ENCODE results near the gene CCDC57. TPM values are rescaled to one million over a fixed set of nuclear protein-coding genes. Genes with fewer than 3 reads are reported as not detected.

The CCDC57 gene
- total RNA-seq, 5 donors from 2014 or later (not counting 1 experiment from before 2014, with no cell fraction given), result 86.4 to 127 (median 103) TPM

DNA sequence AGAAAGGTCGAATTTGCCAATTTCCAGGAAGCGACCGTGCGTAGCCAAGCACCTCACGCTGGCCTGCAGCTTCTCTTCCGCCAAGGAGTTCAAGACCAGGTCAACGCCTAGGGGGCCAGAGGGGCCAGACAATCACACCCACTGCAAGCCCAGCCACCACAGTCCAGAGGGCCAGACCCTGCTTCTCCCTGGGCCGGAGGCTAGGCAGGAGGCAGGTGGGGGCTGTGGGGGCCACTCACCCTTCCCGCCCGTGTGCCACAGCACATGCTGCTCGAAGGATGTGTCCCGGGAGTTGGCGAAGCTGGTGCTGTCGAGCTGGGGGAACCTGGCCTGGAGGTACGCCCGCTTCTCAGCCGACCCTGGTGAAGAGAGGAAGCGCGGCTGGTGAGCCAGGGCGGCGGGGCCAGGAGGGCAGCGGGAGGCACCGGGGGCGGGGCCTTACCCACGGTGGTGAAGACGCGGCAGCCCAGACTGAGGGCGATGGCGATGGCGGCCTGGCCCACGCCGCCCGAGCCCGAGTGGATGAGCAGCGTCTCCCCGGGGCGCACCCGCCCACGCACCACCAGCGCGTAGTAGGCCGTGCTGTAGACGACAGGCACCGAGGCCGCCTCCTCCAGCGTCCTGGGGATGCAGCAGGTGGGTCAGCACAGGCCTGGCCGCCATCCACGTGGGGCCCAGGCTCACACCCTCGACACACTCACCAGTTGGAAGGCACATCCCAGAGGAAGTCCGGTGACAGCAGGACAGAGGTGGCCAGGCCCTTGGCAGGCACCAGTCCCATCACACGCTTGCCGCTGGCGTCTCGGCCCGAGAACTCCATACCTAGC, 128.9 kb downstream of the CCDC57 start:
- ATAC-seq (replicated peaks in 1 of 4) (no peak), DNase-seq (peak in 1 of 35 experiments; percentile 4)
- peaks cover 41 to 78% of the 10 kb centered on the region in 2 donors for H3K36me3 ChIP-seq (ENCODE audit: control insufficient read depth in 2 of 2, extremely low read depth in 1 of 2, insufficient read depth in 1 of 2, low read length in 1 of 2)
- no peak overlapping the region for H3K4me3 Mint-ChIP-seq
- no peaks in the 10 kb centered on the region for H3K4me1 Mint-ChIP-seq
- no peaks in the 10 kb centered on the region for H3K27me3 ChIP-seq (replicated peaks in 1 of 2; ENCODE audit: control insufficient read depth in 2 of 2, extremely low read depth in 1 of 2, insufficient read depth in 2 of 2, low read length in 1 of 2)
- ChIA-PET CTCF (no interaction called here), POLR2A (no interaction called here)
- 91% methylated on average over 45 of the region's 55 CpGs for WGBS (ENCODE audit: insufficient coverage)
- H3K4me3 ChIP-seq (ENCODE audit: control insufficient read depth in 1 of 2, extremely low read depth in 1 of 2, low read length in 1 of 2), result no peak overlapping the region
- H3K36me3 Mint-ChIP-seq, result peaks cover 8% of the 10 kb centered on the region
- no peaks in the 10 kb centered on the region for H3K27me3 Mint-ChIP-seq
- no peak overlapping the region for H3K27ac Mint-ChIP-seq
- no peaks in the 10 kb centered on the region for H3K9me3 Mint-ChIP-seq
- no peak overlapping the region for H3K27ac ChIP-seq (ENCODE audit: low read length)
- no peaks in the 10 kb centered on the region for H3K4me1 ChIP-seq (ENCODE audit: control insufficient read depth in 1 of 2, extremely low read depth in 1 of 2, insufficient read depth in 2 of 2, low read length in 2 of 2)
- no peaks in the 10 kb centered on the region for H3K9me3 ChIP-seq

- Histone ChIP-seq H3K4me3 (ENCODE audit: control insufficient read depth in 1 of 2, extremely low read depth in 1 of 2, low read length in 1 of 2) (no peak overlapping the region), H3K9me3 (no peaks in the 10 kb centered on the region), H3K27me3 (replicated peaks in 1 of 2; ENCODE audit: control insufficient read depth in 2 of 2, extremely low read depth in 1 of 2, insufficient read depth in 2 of 2, low read length in 1 of 2) (no peaks in the 10 kb centered on the region), H3K27ac (ENCODE audit: low read length) (no peak overlapping the region), H3K4me1 (ENCODE audit: control insufficient read depth in 1 of 2, extremely low read depth in 1 of 2, insufficient read depth in 2 of 2, low read length in 2 of 2) (no peaks in the 10 kb centered on the region), H3K36me3 (ENCODE audit: control insufficient read depth in 2 of 2, extremely low read depth in 1 of 2, insufficient read depth in 1 of 2, low read length in 1 of 2) (peaks cover 41 to 71% of the 10 kb centered on the region in 2 donors)
- DNase-seq (peak in 1 of 35 experiments; percentile 1), ATAC-seq (replicated peaks in 1 of 4) (no peak)
- Mint-ChIP-seq H3K9me3 (no peaks in the 10 kb centered on the region), H3K4me3 (no peak overlapping the region), H3K4me1 (no peaks in the 10 kb centered on the region), H3K36me3 (peaks cover 8% of the 10 kb centered on the region), H3K27ac (no peak overlapping the region), H3K27me3 (no peaks in the 10 kb centered on the region)
- POLR2A ChIA-PET, result no interaction called here
- WGBS (ENCODE audit: insufficient coverage), result 95% methylated on average over 24 of the region's 24 CpGs
- CTCF ChIA-PET, result no interaction called here
Observed at GRCh38 chr17:82083009-82083408, 129.6 kb downstream of the CCDC57 start.

- Histone ChIP-seq H3K9me3 (no peaks in the 10 kb centered on the region), H3K27me3 (replicated peaks in 1 of 2; ENCODE audit: control insufficient read depth in 2 of 2, extremely low read depth in 1 of 2, insufficient read depth in 2 of 2, low read length in 1 of 2) (no peaks in the 10 kb centered on the region), H3K4me1 (ENCODE audit: control insufficient read depth in 1 of 2, extremely low read depth in 1 of 2, insufficient read depth in 2 of 2, low read length in 2 of 2) (no peaks in the 10 kb centered on the region), H3K4me3 (ENCODE audit: control insufficient read depth in 1 of 2, extremely low read depth in 1 of 2, low read length in 1 of 2) (no peak overlapping the region), H3K36me3 (ENCODE audit: control insufficient read depth in 2 of 2, extremely low read depth in 1 of 2, insufficient read depth in 1 of 2, low read length in 1 of 2) (peaks cover 41 to 67% of the 10 kb centered on the region in 2 donors), H3K27ac (ENCODE audit: low read length) (no peak overlapping the region)
- no peak overlapping the region for H3K27ac Mint-ChIP-seq
- peaks cover 8% of the 10 kb centered on the region for H3K36me3 Mint-ChIP-seq
- POLR2A ChIA-PET, result no interaction called here
- CTCF ChIA-PET, result no interaction called here
- H3K4me3 Mint-ChIP-seq, result no peak overlapping the region
- ATAC-seq (replicated peaks in 1 of 4) (no peak), DNase-seq (peak in 1 of 35 experiments; percentile 6)
- no peaks in the 10 kb centered on the region for H3K27me3 Mint-ChIP-seq
- WGBS (ENCODE audit: insufficient coverage), result 89% methylated on average over 14 of the region's 19 CpGs
- H3K9me3 Mint-ChIP-seq, result no peaks in the 10 kb centered on the region
- H3K4me1 Mint-ChIP-seq, result no peaks in the 10 kb centered on the region
Observed at GRCh38 chr17:82082456-82082855, 130.2 kb downstream of the CCDC57 start.

DNA sequence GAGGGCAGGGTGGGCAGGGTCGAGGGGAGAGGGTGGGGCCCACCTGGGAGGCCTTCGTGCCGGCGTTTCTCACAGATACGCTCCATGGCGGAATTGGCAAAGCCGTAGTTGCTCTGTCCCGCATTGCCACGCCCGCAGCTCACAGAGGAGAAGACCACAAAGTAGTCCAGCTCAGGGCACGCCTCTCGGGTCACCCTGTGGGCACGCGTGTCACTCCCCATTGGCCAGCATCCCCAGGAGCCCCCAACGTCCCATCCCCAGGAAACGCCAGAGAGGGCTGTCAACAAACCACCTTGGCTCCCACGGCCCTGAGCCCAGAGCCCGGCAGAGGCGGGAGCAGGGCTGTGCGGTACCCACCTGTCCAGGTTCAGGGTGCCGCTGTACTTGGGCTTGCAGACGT, 130.7 kb downstream of the CCDC57 start:
- Mint-ChIP-seq H3K9me3 (no peaks in the 10 kb centered on the region), H3K4me1 (no peaks in the 10 kb centered on the region), H3K36me3 (peaks cover 8% of the 10 kb centered on the region), H3K27ac (no peak overlapping the region), H3K27me3 (no peaks in the 10 kb centered on the region), H3K4me3 (no peak overlapping the region)
- Histone ChIP-seq H3K4me3 (ENCODE audit: control insufficient read depth in 1 of 2, extremely low read depth in 1 of 2, low read length in 1 of 2) (no peak overlapping the region), H3K36me3 (ENCODE audit: control insufficient read depth in 2 of 2, extremely low read depth in 1 of 2, insufficient read depth in 1 of 2, low read length in 1 of 2) (peaks cover 41 to 62% of the 10 kb centered on the region in 2 donors), H3K27ac (ENCODE audit: low read length) (no peak overlapping the region), H3K27me3 (replicated peaks in 1 of 2; ENCODE audit: control insufficient read depth in 2 of 2, extremely low read depth in 1 of 2, insufficient read depth in 2 of 2, low read length in 1 of 2) (no peaks in the 10 kb centered on the region), H3K4me1 (ENCODE audit: control insufficient read depth in 1 of 2, extremely low read depth in 1 of 2, insufficient read depth in 2 of 2, low read length in 2 of 2) (no peaks in the 10 kb centered on the region), H3K9me3 (no peaks in the 10 kb centered on the region)
- DNase-seq (peak in 1 of 35 experiments; percentile 0), ATAC-seq (replicated peaks in 1 of 4) (no peak)
- 95% methylated on average over 21 of the region's 22 CpGs for WGBS (ENCODE audit: insufficient coverage)
- CTCF ChIA-PET, result no interaction called here
- POLR2A ChIA-PET, result no interaction called here

- peaks cover 41 to 60% of the 10 kb centered on the region in 2 donors for H3K36me3 ChIP-seq (ENCODE audit: control insufficient read depth in 2 of 2, extremely low read depth in 1 of 2, insufficient read depth in 1 of 2, low read length in 1 of 2)
- DNase-seq, result peak in 1 of 35 experiments; percentile 1
- H3K4me3 Mint-ChIP-seq, result no peak overlapping the region
- H3K27me3 Mint-ChIP-seq, result no peaks in the 10 kb centered on the region
- peaks cover 8% of the 10 kb centered on the region for H3K36me3 Mint-ChIP-seq
- H3K27ac Mint-ChIP-seq, result no peak overlapping the region
- ChIA-PET CTCF (no interaction called here), POLR2A (no interaction called here)
- no peaks in the 10 kb centered on the region for H3K9me3 ChIP-seq
- no peaks in the 10 kb centered on the region for H3K9me3 Mint-ChIP-seq
- no peaks in the 10 kb centered on the region for H3K27me3 ChIP-seq (replicated peaks in 1 of 2; ENCODE audit: control insufficient read depth in 2 of 2, extremely low read depth in 1 of 2, insufficient read depth in 2 of 2, low read length in 1 of 2)
- no peak overlapping the region for H3K27ac ChIP-seq (ENCODE audit: low read length)
- H3K4me1 Mint-ChIP-seq, result no peaks in the 10 kb centered on the region
- ATAC-seq (replicated peaks in 1 of 4), result no peak
- 95% methylated on average over 19 of the region's 20 CpGs for WGBS (ENCODE audit: insufficient coverage)
- no peak overlapping the region for H3K4me3 ChIP-seq (ENCODE audit: control insufficient read depth in 1 of 2, extremely low read depth in 1 of 2, low read length in 1 of 2)
- H3K4me1 ChIP-seq (ENCODE audit: control insufficient read depth in 1 of 2, extremely low read depth in 1 of 2, insufficient read depth in 2 of 2, low read length in 2 of 2), result no peaks in the 10 kb centered on the region
Observed at GRCh38 chr17:82081546-82081945, 131.1 kb downstream of the CCDC57 start.

DNA sequence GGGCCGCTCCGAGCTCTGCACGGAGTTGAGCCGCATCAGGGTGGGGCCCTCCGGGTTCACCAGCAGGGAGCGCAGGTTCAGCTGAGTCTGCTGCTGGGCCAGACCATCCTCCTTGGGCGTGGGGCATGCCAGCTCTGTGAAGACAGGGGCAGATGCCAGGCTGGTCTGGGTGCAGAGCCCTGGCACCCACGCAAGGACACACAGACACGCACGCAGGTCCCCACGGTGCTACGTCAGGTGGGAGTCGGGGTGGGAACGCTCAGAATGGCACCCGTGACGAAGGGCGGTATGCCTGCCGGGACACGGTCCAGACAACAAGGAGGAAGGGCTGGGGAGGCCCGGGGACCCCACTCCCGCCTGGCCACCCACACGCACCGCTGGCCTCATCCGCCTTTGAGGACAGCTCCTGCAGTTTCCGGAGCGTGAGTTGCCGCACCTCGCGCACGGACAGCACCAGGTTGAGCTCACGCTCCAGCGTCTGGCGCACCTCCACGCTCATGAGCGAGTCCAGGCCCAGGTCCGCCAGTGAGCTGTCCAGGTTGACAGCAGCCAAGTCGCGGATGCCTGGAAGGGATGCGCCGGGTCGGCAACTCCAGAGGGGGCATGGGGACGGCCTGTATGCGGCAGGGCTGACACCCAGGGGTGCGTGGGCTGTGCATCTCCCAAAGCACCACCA, 131.7 kb downstream of the CCDC57 start:
- no peak overlapping the region for H3K4me3 Mint-ChIP-seq
- ATAC-seq (replicated peaks in 1 of 4), result no peak
- peaks cover 8% of the 10 kb centered on the region for H3K36me3 Mint-ChIP-seq
- no peaks in the 10 kb centered on the region for H3K27me3 Mint-ChIP-seq
- ChIA-PET POLR2A (no interaction called here), CTCF (no interaction called here)
- WGBS (ENCODE audit: insufficient coverage), result 94% methylated on average over 38 of the region's 44 CpGs
- no peaks in the 10 kb centered on the region for H3K9me3 Mint-ChIP-seq
- H3K27ac ChIP-seq (ENCODE audit: low read length), result no peak overlapping the region
- no peak for DNase-seq
- H3K4me1 ChIP-seq (ENCODE audit: control insufficient read depth in 1 of 2, extremely low read depth in 1 of 2, insufficient read depth in 2 of 2, low read length in 2 of 2), result no peaks in the 10 kb centered on the region
- no peaks in the 10 kb centered on the region for H3K9me3 ChIP-seq
- no peak overlapping the region for H3K4me3 ChIP-seq (ENCODE audit: control insufficient read depth in 1 of 2, extremely low read depth in 1 of 2, low read length in 1 of 2)
- no peak overlapping the region for H3K27ac Mint-ChIP-seq
- no peaks in the 10 kb centered on the region for H3K4me1 Mint-ChIP-seq
- no peaks in the 10 kb centered on the region for H3K27me3 ChIP-seq (replicated peaks in 1 of 2; ENCODE audit: control insufficient read depth in 2 of 2, extremely low read depth in 1 of 2, insufficient read depth in 2 of 2, low read length in 1 of 2)
- H3K36me3 ChIP-seq (ENCODE audit: control insufficient read depth in 2 of 2, extremely low read depth in 1 of 2, insufficient read depth in 1 of 2, low read length in 1 of 2), result peaks cover 37 to 57% of the 10 kb centered on the region in 2 donors
